Caco-2 (cell line): Measurements from ENCODE around the gene CHPF2. TPM values are rescaled to one million over a fixed set of nuclear protein-coding genes. Genes with fewer than 3 reads are reported as not detected.

ENCODE experiments used
- BruUV-seq: library from RNA; stranded (reverse); fragments of 400-500 nt; replicated peaks from 2 replicates; lab custom pipeline; 2021; lab: Mats Ljungman, UMichigan
- CTCF ChIA-PET: fragments of 300-600 bp; sonication (Branson Sonifier 250); formaldehyde crosslinking; loops from one replicate; lab custom pipeline; 2022; ENCODE audit warnings: antibody characterized with exemption; lab: Charles Lee
- POLR2A ChIA-PET: fragments of 300-600 bp; sonication (Branson Sonifier 250); formaldehyde crosslinking; loops from one replicate; lab custom pipeline; 2022; ENCODE audit warnings: antibody characterized with exemption; lab: Charles Lee
- DNase-seq, 2 experiments: peaks; one replicate each; pipeline versions ENCODE4 v3.0.0 to v3.0.0-alpha.2; 2020 to 2022
- H3K27me3 ChIP-seq: replicated peaks from 2 replicates; pipeline ENCODE4 v1.6.0; 2011; ENCODE audit warnings: low read length; ENCODE audit not compliant: control insufficient read depth, insufficient read depth
- H3K36me3 ChIP-seq: 2 replicates; pipeline ENCODE4 v1.5.1; 2011; ENCODE audit warnings: low read length; ENCODE audit not compliant: control insufficient read depth, insufficient read depth
- H3K4me1 ChIP-seq: fragments of 250-450 bp; sonication (Bioruptor Pico); 2 replicates; pipeline ENCODE4 v1.5.1; 2020; ENCODE audit warnings: mild to moderate bottlenecking
- H3K4me3 ChIP-seq: 2 replicates; pipeline ENCODE4 v1.5.1; 2011; ENCODE audit warnings: low read depth, mild to moderate bottlenecking, control low read depth, low read length
- H3K9me3 ChIP-seq: fragments of 250-450 bp; sonication (Bioruptor Pico); 2 replicates; pipeline ENCODE4 v1.5.1; 2020; ENCODE audit warnings: mild to moderate bottlenecking, moderate library complexity
- H3K27ac Mint-ChIP-seq: one replicate; pipeline ENCODE4 v1.8.0; 2022; ENCODE audit warnings: mixed read lengths; ENCODE audit not compliant: unreplicated experiment
- H3K27me3 Mint-ChIP-seq: one replicate; pipeline ENCODE4 v1.8.0; 2022; ENCODE audit warnings: mixed read lengths; ENCODE audit not compliant: insufficient read depth, unreplicated experiment
- H3K36me3 Mint-ChIP-seq: one replicate; pipeline ENCODE4 v1.8.0; 2022; ENCODE audit warnings: mild to moderate bottlenecking, mixed read lengths; ENCODE audit not compliant: insufficient read depth, unreplicated experiment
- H3K4me1 Mint-ChIP-seq: one replicate; pipeline ENCODE4 v1.8.0; 2022; ENCODE audit warnings: low read depth, mixed read lengths; ENCODE audit not compliant: unreplicated experiment
- H3K4me3 Mint-ChIP-seq: one replicate; pipeline ENCODE4 v1.8.0; 2022; ENCODE audit warnings: mild to moderate bottlenecking, moderate library complexity, mixed read lengths; ENCODE audit not compliant: unreplicated experiment
- H3K9me3 Mint-ChIP-seq: one replicate; pipeline ENCODE4 v1.8.0; 2022; ENCODE audit warnings: mixed read lengths; ENCODE audit not compliant: unreplicated experiment
- CTCF ChIP-seq, 2 experiments: fragments of 200-600 bp in 1 of 2; IDR thresholded peaks; 1 replicate in 1 of 2; 2 replicates in 1 of 2; pipeline versions ENCODE4 v1.5.1 to v1.8.0; 2011 to 2022; ENCODE audit warnings: antibody characterized with exemption in 1 of 2, control low read depth in 1 of 2, inconsistent platforms in 1 of 2, low read depth in 1 of 2, low read length in 1 of 2, mild to moderate bottlenecking in 1 of 2, moderate library complexity in 1 of 2; ENCODE audit not compliant: insufficient read depth in 1 of 2, severe bottlenecking in 1 of 2, unreplicated experiment in 1 of 2
- intact Hi-C: fragments of 100-400 bp; cut with micrococcal nuclease; formaldehyde crosslinking; loops from one replicate; pipeline ENCODE4 v1.10.0; 2022; ENCODE audit not compliant: unreplicated experiment
- total RNA-seq: library from RNA; stranded (reverse); gene quantifications from 2 replicates; pipeline ENCODE4 v1.2.3, GENCODE V29; 2022

The CHPF2 gene
- total RNA-seq, 1 experiment from 2014 or later, result 34.0 TPM

DNA sequence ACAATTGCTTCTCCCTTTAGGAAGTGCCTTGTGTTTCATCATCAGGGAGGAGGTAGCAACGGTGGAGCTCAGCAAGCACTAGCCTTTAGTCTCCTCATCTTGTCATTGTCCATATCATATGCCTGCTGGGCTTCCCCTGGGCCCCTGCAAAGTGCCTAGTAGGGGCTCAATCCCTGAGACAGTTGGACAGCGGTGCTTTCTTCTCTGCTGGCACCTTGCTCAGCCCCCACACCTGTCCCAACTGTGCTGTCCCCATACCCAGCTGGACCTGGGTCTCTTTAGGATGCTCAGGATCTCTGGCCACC is 10.7 kb downstream of the CHPF2 start:
- Histone ChIP-seq H3K9me3 (no peaks in the 10 kb centered on the region), H3K4me3 (no peak overlapping the region), H3K4me1 (peaks cover 8% of the 10 kb centered on the region; the same call in 1 of the 2 replicates), H3K36me3 (no peaks in the 10 kb centered on the region), H3K27me3 (no peaks in the 10 kb centered on the region)
- TF ChIP-seq CTCF (IDR thresholded peaks at IDR 0.05; ENCODE audit: insufficient read depth in 1 of 2, low read depth in 1 of 2, low read length in 1 of 2, severe bottlenecking in 1 of 2, unreplicated experiment in 1 of 2), result no peak
- no peak for DNase-seq
- Mint-ChIP-seq H3K4me3 (no peak overlapping the region), H3K9me3 (no peaks in the 10 kb centered on the region), H3K27ac (no peak overlapping the region), H3K4me1 (peaks cover 13% of the 10 kb centered on the region), H3K36me3 (peaks cover 35% of the 10 kb centered on the region), H3K27me3 (no peaks in the 10 kb centered on the region)
- ChIA-PET CTCF (interaction anchor here (0.5 to 2.4 kb wide), 5 partner anchors 11 to 119 kb away, joined by 3 to 22 read pairs (median 4); partner anchors contain the start of genes ABCF2 and CHPF2), POLR2A (no interaction called here)
- BruUV-seq, result no TSS peak
- intact Hi-C loops, result no loop called here

- Histone ChIP-seq H3K36me3 (no peaks in the 10 kb centered on the region), H3K27me3 (no peaks in the 10 kb centered on the region), H3K4me3 (no peak overlapping the region), H3K9me3 (no peaks in the 10 kb centered on the region), H3K4me1 (peaks cover 8% of the 10 kb centered on the region; the same call in 1 of the 2 replicates)
- ChIA-PET CTCF (interaction anchor here (0.5 to 2.4 kb wide), 8 partner anchors 11 to 120 kb away, joined by 3 to 22 read pairs (median 4); partner anchors contain the start of genes ABCF2 and CHPF2), POLR2A (interaction anchor here (0.6 kb wide), 1 partner anchor 16 kb away, joined by 9 read pairs; the partner anchor contains the start of gene ABCF2)
- intact Hi-C loops, result loop anchor here (1.0 kb wide), 1 partner anchor 16 kb away; the partner anchor contains the start of gene ABCF2
- BruUV-seq, result no TSS peak
- H3K27me3 Mint-ChIP-seq, result no peaks in the 10 kb centered on the region
- no peak for TF ChIP-seq CTCF (IDR thresholded peaks at IDR 0.05; ENCODE audit: insufficient read depth in 1 of 2, low read depth in 1 of 2, low read length in 1 of 2, severe bottlenecking in 1 of 2, unreplicated experiment in 1 of 2)
- H3K36me3 Mint-ChIP-seq, result peaks cover 36% of the 10 kb centered on the region
- peaks cover 13% of the 10 kb centered on the region for H3K4me1 Mint-ChIP-seq
- no peaks in the 10 kb centered on the region for H3K9me3 Mint-ChIP-seq
- no peak overlapping the region for H3K4me3 Mint-ChIP-seq
- no peak overlapping the region for H3K27ac Mint-ChIP-seq
- DNase-seq, result no peak
Observed at GRCh38 chr7:151243408-151244195, 11.3 kb downstream of the CHPF2 start.

- Mint-ChIP-seq H3K4me3 (no peak overlapping the region), H3K36me3 (peaks cover 31% of the 10 kb centered on the region), H3K27ac (no peak overlapping the region), H3K9me3 (no peaks in the 10 kb centered on the region), H3K27me3 (no peaks in the 10 kb centered on the region), H3K4me1 (peaks cover 16% of the 10 kb centered on the region)
- peak; percentile 74 for TF ChIP-seq CTCF (IDR thresholded peaks at IDR 0.05; ENCODE audit: insufficient read depth in 1 of 2, low read depth in 1 of 2, low read length in 1 of 2, severe bottlenecking in 1 of 2, unreplicated experiment in 1 of 2)
- CTCF ChIA-PET, result interaction anchor here (0.6 to 2.4 kb wide), 8 partner anchors 12 to 67 kb away, joined by 3 to 22 read pairs (median 3); partner anchors contain the start of genes ABCF2 and CHPF2
- Histone ChIP-seq H3K27me3 (no peaks in the 10 kb centered on the region), H3K4me1 (peaks cover 8% of the 10 kb centered on the region; the same call in 1 of the 2 replicates), H3K4me3 (no peak overlapping the region), H3K36me3 (no peaks in the 10 kb centered on the region), H3K9me3 (no peaks in the 10 kb centered on the region)
- peak in 1 of 2 experiments; percentile 49 for DNase-seq
- BruUV-seq, result no TSS peak
- intact Hi-C loops, result loop anchor here (1.0 kb wide), 1 partner anchor 17 kb away; the partner anchor contains the start of gene ABCF2
- POLR2A ChIA-PET, result interaction anchor here (0.6 kb wide), 1 partner anchor 17 kb away, joined by 9 read pairs; the partner anchor contains the start of gene ABCF2
Observed at GRCh38 chr7:151244196-151244840, 12.0 kb downstream of the CHPF2 start.
